ENCODE data around the gene RHBDD3. TPM values are rescaled to one million over a fixed set of nuclear protein-coding genes. Genes with fewer than 3 reads are reported as not detected.

Gene RHBDD3
- total and polyA plus RNA-seq, 2 of the 8 experiments (the other 6 are each of a cell fraction or from before 2014, with no cell fraction given): 72.1 to 117 TPM

DNA sequence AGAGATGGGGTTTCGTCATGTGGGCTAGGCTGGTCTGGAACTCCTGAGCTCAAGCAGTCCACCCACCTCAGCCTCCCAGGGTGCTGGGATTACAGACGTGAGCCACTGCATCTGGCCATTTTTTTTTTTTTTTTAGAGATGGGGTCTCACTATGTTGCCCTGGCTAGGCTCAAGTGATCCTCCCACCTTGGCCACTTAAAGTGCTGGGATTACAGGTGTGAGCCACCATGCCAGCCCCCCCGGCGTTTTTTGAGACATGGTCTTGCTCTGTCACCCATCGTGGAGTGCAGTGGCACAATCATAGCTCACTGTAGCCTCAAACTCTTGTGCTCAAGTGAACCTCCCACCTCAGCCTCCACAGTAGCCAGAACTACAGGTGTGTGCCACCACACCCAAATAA lies 16.5 kb downstream of the RHBDD3 start:
- no peak overlapping the region for H4K8ac ChIP-seq (ENCODE audit: extremely low read depth, insufficient read depth, low read length)
- H3K18ac ChIP-seq (ENCODE audit: extremely low read depth, low read length): no peak overlapping the region
- H3K79me1 ChIP-seq (ENCODE audit: low read depth, low read length): no peaks in the 10 kb centered on the region
- H3K4me1 ChIP-seq (replicated peaks in 1 of 4; ENCODE audit: control insufficient read depth in 3 of 4, insufficient read depth in 4 of 4, low read length in 3 of 4): peaks cover 0 to 6% (median 0%) of the 10 kb centered on the region in 4 experiments; a peak in 2 of 7 replicates
- H3K9ac ChIP-seq (replicated peaks in 1 of 4; ENCODE audit: extremely low read depth in 1 of 4, low read depth in 3 of 4, low read length in 3 of 4): no peak overlapping the region
- H3K79me2 ChIP-seq (ENCODE audit: control insufficient read depth in 1 of 2, insufficient read depth in 2 of 2, low read length in 2 of 2): no peaks in the 10 kb centered on the region
- TF ChIP-seq SRF (IDR thresholded peaks at IDR 0.05; ENCODE audit: low read depth, low read length): no peak
- TF ChIP-seq CBX5 (IDR thresholded peaks at IDR 0.05; ENCODE audit: low read depth, low read length): no peak
- no peak for TF ChIP-seq POLR2A (IDR thresholded peaks at IDR 0.05; ENCODE audit: control extremely low read depth in 1 of 2, low read depth in 2 of 2, low read length in 2 of 2)
- no peak overlapping the region for H3K23ac ChIP-seq (ENCODE audit: insufficient read length)
- no peaks in the 10 kb centered on the region for H3K23me2 ChIP-seq (ENCODE audit: low read depth, low read length)
- no peak overlapping the region for H2AFZ ChIP-seq (ENCODE audit: low read length)
- ChIA-PET CTCF (ENCODE audit: partially characterized antibody) (interaction anchor here (1.7 kb wide), 1 partner anchor 48 kb away, joined by 10 read pairs; no protein-coding TSS in a partner anchor), POLR2A (ENCODE audit: partially characterized antibody) (interaction anchor here (1.1 to 1.7 kb wide), 2 partner anchors 17 to 49 kb away, joined by 3 to 7 read pairs; partner anchors contain the start of genes EWSR1 and RHBDD3)
- H3K56ac ChIP-seq (replicated peaks; ENCODE audit: insufficient read length, low read depth, low read length): no peak overlapping the region
- no peak overlapping the region for H2BK15ac ChIP-seq (ENCODE audit: low read length)
- no peak overlapping the region for H2AK5ac ChIP-seq (ENCODE audit: low read depth, low read length)
- H3K36me3 ChIP-seq (ENCODE audit: control insufficient read depth in 2 of 4, insufficient read depth in 4 of 4, low read length in 3 of 4): no peaks in the 10 kb centered on the region
- DNase-seq (ENCODE audit: low read depth in 1 of 2, low spot score in 2 of 2): no peak
- no peak overlapping the region for H2BK20ac ChIP-seq (ENCODE audit: low read length)
- H3K9me3 ChIP-seq (ENCODE audit: insufficient read depth in 2 of 2, low read depth in 1 of 2, low read length in 1 of 2): no peaks in the 10 kb centered on the region
- 78% methylated on average over 5 of the region's 5 CpGs; no CpG with 5 or more reads in 1 of the 2 experiments for WGBS, 2 experiments (ENCODE audit: extremely low coverage in 1 of 2, insufficient coverage in 1 of 2, insufficient read length in 1 of 2, insufficient replicate concordance in 2 of 2, low coverage in 1 of 2, low lambda C conversion rate in 2 of 2, missing lambda C conversion rate in 1 of 2)
- no peak overlapping the region for H3K14ac ChIP-seq (ENCODE audit: insufficient read length)
- H3K27ac ChIP-seq (ENCODE audit: low read depth, low read length): no peak overlapping the region
- no peak overlapping the region for H4K5ac ChIP-seq (ENCODE audit: insufficient read length, low read depth, low read length)
- peaks cover 0 to 1% of the 10 kb centered on the region in 2 experiments for H4K20me1 ChIP-seq (replicated peaks in 1 of 2; ENCODE audit: control insufficient read depth in 1 of 2, insufficient read depth in 2 of 2, low read length in 2 of 2)
- H3K4me3 ChIP-seq (ENCODE audit: extremely low read depth in 1 of 4, insufficient read depth in 2 of 4, low read depth in 3 of 4, low read length in 4 of 4): no peak overlapping the region
- no peak overlapping the region for H2BK12ac ChIP-seq (ENCODE audit: low read depth, low read length)
- H2BK120ac ChIP-seq (replicated peaks; ENCODE audit: low read depth, low read length): no peak overlapping the region
- no peak for FAIRE-seq
- no peak overlapping the region for H4K91ac ChIP-seq (replicated peaks; ENCODE audit: insufficient read length, low read length)
- no peak overlapping the region for H2BK5ac ChIP-seq (ENCODE audit: low read depth, low read length)
- H3K27me3 ChIP-seq (replicated peaks in 1 of 4; ENCODE audit: control insufficient read depth in 3 of 4, extremely low read depth in 1 of 4, insufficient read depth in 3 of 4, low read length in 3 of 4): no peaks in the 10 kb centered on the region
- H3K4ac ChIP-seq (replicated peaks; ENCODE audit: insufficient read length, low read depth, low read length): no peak overlapping the region
- H3K4me2 ChIP-seq (ENCODE audit: insufficient read depth in 1 of 2, low read depth in 2 of 2, low read length in 2 of 2): no peak overlapping the region
